ENCODE results near the gene APOA4. TPM values are rescaled to one million over a fixed set of nuclear protein-coding genes. Genes with fewer than 3 reads are reported as not detected.
"Not testable (repeated sequence)": the region's sequence is repeated elsewhere in the genome, so short reads cannot be mapped to it uniquely, and the experiment has no call there.

APOA4 gene
- polyA plus RNA-seq, 12 donors = not detected

GRCh38 chr11:116849486-116849885, 26.4 kb upstream of the APOA4 start:
- DNase-seq = no peak

GRCh38 chr11:116849060-116849459, 26.0 kb upstream of the APOA4 start:
- DNase-seq = no peak

GRCh38 chr11:116847612-116848011, 24.5 kb upstream of the APOA4 start:
- no peak for DNase-seq

- DNase-seq = no peak
Measured at GRCh38 chr11:116844722-116845121, 21.6 kb upstream of the APOA4 start.

GRCh38 chr11:116843661-116844060, 20.6 kb upstream of the APOA4 start:
- no peak for DNase-seq

- no peak for DNase-seq
Measured at GRCh38 chr11:116842909-116843308, 19.8 kb upstream of the APOA4 start.

- no peak for DNase-seq
Measured at GRCh38 chr11:116842117-116842516, 19.0 kb upstream of the APOA4 start.

GRCh38 chr11:116840746-116841296, 17.7 kb upstream of the APOA4 start:
- DNase-seq = no peak

GRCh38 chr11:116840224-116840745, 17.2 kb upstream of the APOA4 start:
- DNase-seq = no peak

GRCh38 chr11:116838321-116839084, 15.4 kb upstream of the APOA4 start:
- no peak for DNase-seq

GRCh38 chr11:116837231-116838091, 14.4 kb upstream of the APOA4 start, which contains the start of gene APOA1:
TSS of gene APOA1 (minus strand) at chr11:116837622. CDS start at chr11:116837387, 235 bp downstream.
- no peak for DNase-seq

GRCh38 chr11:116836632-116836991, 13.5 kb upstream of the APOA4 start:
- DNase-seq = no peak

- DNase-seq = peak; percentile 87
Measured at GRCh38 chr11:116835791-116836631, 12.9 kb upstream of the APOA4 start.

- no peak for DNase-seq
Measured at GRCh38 chr11:116835042-116835772, 12.1 kb upstream of the APOA4 start.

- DNase-seq = not testable (repeated sequence)
Measured at GRCh38 chr11:116834535-116835041, 11.5 kb upstream of the APOA4 start.

- DNase-seq = no peak
Measured at GRCh38 chr11:116833816-116834534, 10.9 kb upstream of the APOA4 start.

GRCh38 chr11:116833491-116833815, 10.3 kb upstream of the APOA4 start:
- DNase-seq = no peak

- DNase-seq = no peak
Measured at GRCh38 chr11:116832350-116833290, 9.5 kb upstream of the APOA4 start.

All from muscle of arm (tissue), 12 donors.